Measurements from ENCODE around the gene PRADC1. TPM values are rescaled to one million over a fixed set of nuclear protein-coding genes. Genes with fewer than 3 reads are reported as not detected.

Gene PRADC1
- total RNA-seq, 1 donor from 2014 or later, result 8.1 TPM

GRCh38 chr2:73258186-73258912 is 25.3 kb upstream of the PRADC1 start:
- intact Hi-C loops (cut with DNase I), result no loop called here
- Histone ChIP-seq H3K36me3 (peaks cover 0 to 7% of the 10 kb centered on the region in 2 donors), H3K27ac (no peak overlapping the region), H3K4me3 (no peak overlapping the region), H3K4me1 (no peaks in the 10 kb centered on the region), H3K9me3 (no peaks in the 10 kb centered on the region), H3K27me3 (no peaks in the 10 kb centered on the region)
- no peak for DNase-seq (ENCODE audit: extremely low spot score in 2 of 2)
- no peak for TF ChIP-seq CTCF (IDR thresholded peaks at IDR 0.05)
- no peak for TF ChIP-seq POLR2AphosphoS5 (IDR thresholded peaks at IDR 0.05; ENCODE audit: insufficient read depth in 1 of 2, low read depth in 1 of 2)

- H3K27me3 ChIP-seq, result no peaks in the 10 kb centered on the region
- no peaks in the 10 kb centered on the region for H3K4me1 ChIP-seq
- H3K27ac ChIP-seq, result no peak overlapping the region
- DNase-seq (ENCODE audit: extremely low spot score in 2 of 2), result no peak
- H3K4me3 ChIP-seq, result no peak overlapping the region
- H3K9me3 ChIP-seq, result no peaks in the 10 kb centered on the region
- intact Hi-C loops (cut with DNase I), result no loop called here
- peaks cover 0 to 13% of the 10 kb centered on the region in 2 donors for H3K36me3 ChIP-seq
- TF ChIP-seq POLR2AphosphoS5 (IDR thresholded peaks at IDR 0.05; ENCODE audit: insufficient read depth in 1 of 2, low read depth in 1 of 2) (no peak), CTCF (IDR thresholded peaks at IDR 0.05) (no peak), POLR2A (IDR thresholded peaks at IDR 0.05) (no peak)
Observed at GRCh38 chr2:73257425-73258125, 24.5 kb upstream of the PRADC1 start.

- intact Hi-C loops (cut with DNase I), result no loop called here
- no peak for TF ChIP-seq POLR2AphosphoS5 (IDR thresholded peaks at IDR 0.05; ENCODE audit: insufficient read depth in 1 of 2, low read depth in 1 of 2)
- no peak for TF ChIP-seq CTCF (IDR thresholded peaks at IDR 0.05)
- TF ChIP-seq POLR2A (IDR thresholded peaks at IDR 0.05), result no peak
- DNase-seq (ENCODE audit: extremely low spot score in 2 of 2), result no peak
- Histone ChIP-seq H3K27ac (no peak overlapping the region), H3K27me3 (no peaks in the 10 kb centered on the region), H3K4me3 (no peak overlapping the region), H3K9me3 (no peaks in the 10 kb centered on the region), H3K36me3 (peaks cover 0 to 19% of the 10 kb centered on the region in 2 donors), H3K4me1 (no peaks in the 10 kb centered on the region)
Observed at GRCh38 chr2:73257021-73257420, 24.0 kb upstream of the PRADC1 start.

- peaks cover 0 to 23% of the 10 kb centered on the region in 2 donors for H3K36me3 ChIP-seq
- DNase-seq (ENCODE audit: extremely low spot score in 2 of 2), result no peak
- H3K4me3 ChIP-seq, result no peak overlapping the region
- intact Hi-C loops (cut with DNase I), result no loop called here
- H3K27me3 ChIP-seq, result no peaks in the 10 kb centered on the region
- no peaks in the 10 kb centered on the region for H3K4me1 ChIP-seq
- no peak overlapping the region for H3K27ac ChIP-seq
- no peaks in the 10 kb centered on the region for H3K9me3 ChIP-seq
- no peak for TF ChIP-seq POLR2A (IDR thresholded peaks at IDR 0.05)
- TF ChIP-seq CTCF (IDR thresholded peaks at IDR 0.05), result no peak
- TF ChIP-seq POLR2AphosphoS5 (IDR thresholded peaks at IDR 0.05; ENCODE audit: insufficient read depth in 1 of 2, low read depth in 1 of 2), result no peak
Observed at GRCh38 chr2:73256618-73256922, 23.5 kb upstream of the PRADC1 start.
